Right atrium auricular region (tissue), 2 donors: ENCODE results near the gene GRIK1. TPM values are rescaled to one million over a fixed set of nuclear protein-coding genes. Genes with fewer than 3 reads are reported as not detected.

Experiments
- DNase-seq: peaks from one replicate; pipeline ENCODE4 v3.0.0-alpha.2; 2019; ENCODE audit warnings: low spot score
- H3K27ac ChIP-seq, 2 donors: fragments of 200-600 bp; sonication (generic); 1 replicate in 1 of 2; 2 replicates in 1 of 2; pipeline ENCODE4 v1.5.1; 2016 to 2019
- H3K27me3 ChIP-seq, 2 donors: fragments of 200-600 bp; sonication (generic); one replicate each; pipeline versions ENCODE4 v1.5.1 to v1.6.0; 2017 to 2019
- H3K36me3 ChIP-seq: fragments of 200-600 bp; sonication (generic); one replicate; pipeline ENCODE4 v1.5.1; 2016
- H3K4me1 ChIP-seq, 2 donors: fragments of 200-600 bp; sonication (generic); one replicate each; pipeline versions ENCODE4 v1.5.1 to v1.6.0; 2017 to 2019
- H3K4me3 ChIP-seq, 2 donors: fragments of 200-600 bp; sonication (generic); 1 replicate in 1 of 2; 2 replicates in 1 of 2; pipeline ENCODE4 v1.5.1; 2017 to 2019; ENCODE audit warnings: mild to moderate bottlenecking in 1 of 2, moderate library complexity in 1 of 2
- H3K9me3 ChIP-seq, 2 donors: fragments of 200-600 bp; sonication (generic); one replicate each; pipeline ENCODE4 v1.5.1; 2019
- total RNA-seq, 2 donors: library from RNA; depleted of rRNA; stranded (reverse); fragments of >200 nt; gene quantifications; one replicate each; pipeline ENCODE4 v1.1.0, GENCODE V29; 2016
- TF ChIP-seq, protein P1 (sequence below), 2 donors: fragments of 200-600 bp; sonication (generic); IDR thresholded peaks; one replicate each; pipeline ENCODE4 v1.5.1; 2019; ENCODE audit warnings: antibody characterized with exemption in 2 of 2

GRIK1 gene
- total RNA-seq, 2 donors from 2014 or later = not detected

DNA sequence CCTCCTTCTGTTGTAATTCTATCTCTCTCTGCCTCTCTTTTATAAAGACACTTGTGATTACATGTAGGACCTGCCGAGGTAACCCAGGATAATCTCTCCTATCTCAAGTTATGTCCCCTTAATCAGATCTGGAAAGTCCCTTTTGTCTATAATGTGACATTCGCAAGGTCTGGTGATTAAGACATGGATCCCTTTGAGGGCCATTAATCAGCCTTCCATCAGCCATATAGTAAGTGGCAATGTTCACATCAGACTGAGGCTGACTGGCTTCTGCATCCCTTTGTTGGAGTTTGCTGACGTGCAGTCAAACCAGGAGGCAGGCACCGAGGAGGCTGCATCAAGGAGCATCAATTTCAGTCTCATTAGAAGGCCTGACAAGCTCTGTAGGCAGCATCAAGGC is 431.5 kb downstream of the GRIK1 start:
- no peaks in the 10 kb centered on the region for H3K9me3 ChIP-seq

DNA sequence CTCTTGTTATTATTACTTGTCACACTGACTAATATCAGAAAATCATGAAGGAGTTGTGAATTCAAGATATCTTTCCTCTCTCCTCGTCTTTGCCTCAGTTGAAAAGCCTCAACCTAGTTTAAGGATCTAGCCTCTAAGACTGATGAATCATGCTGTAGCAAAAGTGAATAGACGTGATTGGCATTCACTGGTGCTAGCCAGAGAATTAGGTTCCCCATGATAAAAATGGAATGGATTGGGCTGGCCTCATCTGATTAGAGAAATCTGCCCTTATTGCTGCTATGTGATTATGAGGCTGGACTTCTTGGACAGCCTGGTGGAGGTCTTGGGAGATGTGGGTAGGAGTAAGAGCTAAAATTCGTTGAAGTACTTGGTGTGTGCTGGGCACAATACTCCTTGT is 432.8 kb downstream of the GRIK1 start:
- Histone ChIP-seq H3K27ac (no peak overlapping the region), H3K36me3 (no peaks in the 10 kb centered on the region), H3K4me3 (no peak overlapping the region), H3K27me3 (no peaks in the 10 kb centered on the region), H3K9me3 (no peaks in the 10 kb centered on the region), H3K4me1 (no peaks in the 10 kb centered on the region)
- TF ChIP-seq, protein P1, sequence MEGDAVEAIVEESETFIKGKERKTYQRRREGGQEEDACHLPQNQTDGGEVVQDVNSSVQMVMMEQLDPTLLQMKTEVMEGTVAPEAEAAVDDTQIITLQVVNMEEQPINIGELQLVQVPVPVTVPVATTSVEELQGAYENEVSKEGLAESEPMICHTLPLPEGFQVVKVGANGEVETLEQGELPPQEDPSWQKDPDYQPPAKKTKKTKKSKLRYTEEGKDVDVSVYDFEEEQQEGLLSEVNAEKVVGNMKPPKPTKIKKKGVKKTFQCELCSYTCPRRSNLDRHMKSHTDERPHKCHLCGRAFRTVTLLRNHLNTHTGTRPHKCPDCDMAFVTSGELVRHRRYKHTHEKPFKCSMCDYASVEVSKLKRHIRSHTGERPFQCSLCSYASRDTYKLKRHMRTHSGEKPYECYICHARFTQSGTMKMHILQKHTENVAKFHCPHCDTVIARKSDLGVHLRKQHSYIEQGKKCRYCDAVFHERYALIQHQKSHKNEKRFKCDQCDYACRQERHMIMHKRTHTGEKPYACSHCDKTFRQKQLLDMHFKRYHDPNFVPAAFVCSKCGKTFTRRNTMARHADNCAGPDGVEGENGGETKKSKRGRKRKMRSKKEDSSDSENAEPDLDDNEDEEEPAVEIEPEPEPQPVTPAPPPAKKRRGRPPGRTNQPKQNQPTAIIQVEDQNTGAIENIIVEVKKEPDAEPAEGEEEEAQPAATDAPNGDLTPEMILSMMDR (IDR thresholded peaks at IDR 0.05) = no peak
- no peak for DNase-seq

More for the DNA sequence above, 431.5 kb downstream of the GRIK1 start:
- no peaks in the 10 kb centered on the region for H3K36me3 ChIP-seq
- H3K27me3 ChIP-seq = no peaks in the 10 kb centered on the region
- H3K4me1 ChIP-seq = no peaks in the 10 kb centered on the region
- H3K4me3 ChIP-seq = no peak overlapping the region
- TF ChIP-seq, protein P1 (IDR thresholded peaks at IDR 0.05) = no peak
- DNase-seq = no peak
- H3K27ac ChIP-seq = no peak overlapping the region

DNA sequence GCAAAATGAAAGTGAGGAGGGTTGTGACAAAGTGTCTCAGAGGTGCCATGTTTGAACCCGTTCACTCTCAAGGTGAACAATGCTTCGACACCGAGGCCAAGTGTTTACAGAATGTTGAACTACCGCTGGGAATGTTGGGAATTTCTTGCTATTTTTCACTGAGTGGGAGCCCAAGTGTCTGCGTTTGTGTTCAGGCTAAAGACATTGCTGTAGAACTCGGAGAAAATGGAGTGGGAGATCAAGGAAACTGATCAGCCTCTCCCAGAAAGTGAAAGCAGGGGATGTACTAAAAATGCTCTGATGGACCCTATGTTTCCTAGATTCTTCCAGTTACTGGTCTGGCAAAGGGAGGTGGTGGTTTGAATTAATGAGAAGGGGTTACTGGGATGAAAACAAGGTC is 433.6 kb downstream of the GRIK1 start:
- Histone ChIP-seq H3K4me3 (no peak overlapping the region), H3K36me3 (no peaks in the 10 kb centered on the region), H3K9me3 (no peaks in the 10 kb centered on the region), H3K4me1 (no peaks in the 10 kb centered on the region), H3K27ac (no peak overlapping the region), H3K27me3 (no peaks in the 10 kb centered on the region)
- no peak for DNase-seq
- TF ChIP-seq, protein P1 (IDR thresholded peaks at IDR 0.05) = no peak

DNA sequence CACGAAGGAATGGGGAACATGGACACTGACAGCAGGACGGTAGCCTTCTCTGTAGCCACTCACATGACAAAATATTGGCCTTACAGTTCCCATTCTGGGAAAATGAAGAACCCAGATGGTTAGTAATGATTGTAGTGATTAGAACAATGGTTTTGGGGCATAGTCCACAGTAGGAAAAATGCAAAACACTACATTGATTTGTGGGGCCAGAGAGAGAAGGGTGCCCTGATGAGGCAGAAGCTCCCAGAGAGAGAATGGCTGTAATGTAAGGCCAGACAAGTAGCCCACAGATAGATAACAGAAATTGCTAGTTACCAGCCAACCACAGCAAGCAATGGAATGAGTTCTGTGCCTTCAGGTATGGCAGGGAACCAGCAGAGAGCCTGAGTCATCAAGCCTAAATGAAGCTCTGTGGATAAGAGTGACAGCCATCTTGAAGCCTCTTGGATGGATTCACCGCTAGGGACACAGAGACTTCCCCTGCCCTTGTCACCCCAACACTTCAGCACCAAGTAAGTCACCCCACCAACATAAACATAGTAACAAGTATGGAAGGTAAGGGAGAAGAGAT is 435.0 kb downstream of the GRIK1 start:
- Histone ChIP-seq H3K27me3 (no peaks in the 10 kb centered on the region), H3K4me3 (no peak overlapping the region), H3K4me1 (no peaks in the 10 kb centered on the region), H3K9me3 (no peaks in the 10 kb centered on the region), H3K36me3 (no peaks in the 10 kb centered on the region), H3K27ac (no peak overlapping the region)
- DNase-seq = no peak
- TF ChIP-seq, protein P1 (IDR thresholded peaks at IDR 0.05) = no peak

DNA sequence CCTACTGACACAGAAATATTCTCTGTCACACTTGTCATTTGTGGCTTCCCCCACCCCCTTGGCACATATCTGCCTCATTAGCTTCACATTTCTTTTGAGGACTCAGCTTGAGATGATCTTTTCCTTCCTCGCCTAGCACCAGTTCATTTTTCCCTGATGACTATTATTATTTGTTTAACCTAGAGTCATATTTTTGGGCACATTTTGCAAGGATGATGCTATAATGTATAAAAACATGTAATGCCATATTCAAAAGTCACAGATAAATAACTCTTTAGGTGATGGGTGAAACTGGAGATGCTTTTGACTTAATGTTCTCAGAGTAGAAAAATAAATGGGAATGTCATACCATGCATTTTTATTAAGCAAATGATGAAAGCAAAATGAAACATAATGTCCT is 438.3 kb downstream of the GRIK1 start:
- Histone ChIP-seq H3K4me3 (no peak overlapping the region), H3K27ac (no peak overlapping the region)

More for the DNA sequence above, 438.3 kb downstream of the GRIK1 start:
- TF ChIP-seq, protein P1 (IDR thresholded peaks at IDR 0.05) = no peak
- Histone ChIP-seq H3K36me3 (no peaks in the 10 kb centered on the region), H3K9me3 (no peaks in the 10 kb centered on the region), H3K4me1 (no peaks in the 10 kb centered on the region), H3K27me3 (no peaks in the 10 kb centered on the region)
- DNase-seq = no peak
